ENCODE measurements around the gene MRPL33. TPM values are rescaled to one million over a fixed set of nuclear protein-coding genes. Genes with fewer than 3 reads are reported as not detected.

Gene MRPL33
- total RNA-seq, 1 donor from 2014 or later, result 53.5 TPM

DNA sequence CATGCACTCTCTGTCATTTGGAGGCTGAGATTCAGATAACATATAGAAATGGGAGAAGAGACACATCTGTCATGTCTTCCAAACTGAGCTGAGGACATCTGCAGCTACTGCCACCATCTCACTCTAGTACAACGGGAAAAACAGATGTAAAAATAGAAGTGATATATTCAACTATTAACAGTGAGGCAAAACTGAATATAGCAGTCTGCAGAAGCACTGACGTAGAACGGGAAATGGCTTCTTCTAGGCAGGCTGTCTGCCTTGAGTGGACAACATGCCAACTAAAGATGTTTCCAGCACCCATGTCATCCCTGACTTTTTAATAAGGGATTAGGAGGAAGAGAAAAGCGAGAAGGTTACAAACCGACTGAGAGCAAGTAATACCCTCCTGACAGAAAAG lies 51.6 kb downstream of the MRPL33 start:
- no peaks in the 10 kb centered on the region for H3K4me1 Mint-ChIP-seq
- TF ChIP-seq, protein P1, sequence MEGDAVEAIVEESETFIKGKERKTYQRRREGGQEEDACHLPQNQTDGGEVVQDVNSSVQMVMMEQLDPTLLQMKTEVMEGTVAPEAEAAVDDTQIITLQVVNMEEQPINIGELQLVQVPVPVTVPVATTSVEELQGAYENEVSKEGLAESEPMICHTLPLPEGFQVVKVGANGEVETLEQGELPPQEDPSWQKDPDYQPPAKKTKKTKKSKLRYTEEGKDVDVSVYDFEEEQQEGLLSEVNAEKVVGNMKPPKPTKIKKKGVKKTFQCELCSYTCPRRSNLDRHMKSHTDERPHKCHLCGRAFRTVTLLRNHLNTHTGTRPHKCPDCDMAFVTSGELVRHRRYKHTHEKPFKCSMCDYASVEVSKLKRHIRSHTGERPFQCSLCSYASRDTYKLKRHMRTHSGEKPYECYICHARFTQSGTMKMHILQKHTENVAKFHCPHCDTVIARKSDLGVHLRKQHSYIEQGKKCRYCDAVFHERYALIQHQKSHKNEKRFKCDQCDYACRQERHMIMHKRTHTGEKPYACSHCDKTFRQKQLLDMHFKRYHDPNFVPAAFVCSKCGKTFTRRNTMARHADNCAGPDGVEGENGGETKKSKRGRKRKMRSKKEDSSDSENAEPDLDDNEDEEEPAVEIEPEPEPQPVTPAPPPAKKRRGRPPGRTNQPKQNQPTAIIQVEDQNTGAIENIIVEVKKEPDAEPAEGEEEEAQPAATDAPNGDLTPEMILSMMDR (conservative IDR thresholded peaks at IDR 0.05), result no peak
- no peak for DNase-seq (ENCODE audit: low read depth, low spot score)
- H3K27ac Mint-ChIP-seq (ENCODE audit: unreplicated experiment), result no peak overlapping the region
- H3K4me3 Mint-ChIP-seq, result no peak overlapping the region
- peaks cover 2% of the 10 kb centered on the region for H3K36me3 Mint-ChIP-seq (ENCODE audit: low read depth)
- no peaks in the 10 kb centered on the region for H3K27me3 Mint-ChIP-seq (ENCODE audit: low read depth)
- peaks cover 11% of the 10 kb centered on the region for H3K9me3 Mint-ChIP-seq

DNA sequence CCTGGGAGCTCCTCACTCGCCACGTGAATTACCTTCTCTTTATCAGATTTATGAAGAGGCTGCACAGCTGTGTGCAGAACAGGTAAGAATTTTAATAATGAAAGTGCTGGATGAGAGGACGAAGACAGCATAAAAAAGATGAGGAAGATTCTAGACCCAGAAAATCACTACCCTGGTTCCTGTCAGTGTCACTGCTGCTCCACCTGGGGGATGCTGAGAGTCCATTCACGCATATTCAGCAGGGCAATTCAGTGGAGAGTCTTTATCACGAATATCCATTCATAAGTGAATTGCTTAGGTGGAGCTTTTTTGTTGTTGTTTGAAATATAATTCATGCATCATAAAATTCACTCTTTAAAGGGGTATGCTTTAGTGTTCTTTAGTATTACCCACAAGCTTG lies 52.0 kb downstream of the MRPL33 start:
- Mint-ChIP-seq H3K27ac (ENCODE audit: unreplicated experiment) (no peak overlapping the region), H3K4me3 (no peak overlapping the region), H3K27me3 (ENCODE audit: low read depth) (no peaks in the 10 kb centered on the region), H3K9me3 (peaks cover 9% of the 10 kb centered on the region), H3K36me3 (ENCODE audit: low read depth) (peaks cover 2% of the 10 kb centered on the region), H3K4me1 (no peaks in the 10 kb centered on the region)
- TF ChIP-seq, protein P1 (conservative IDR thresholded peaks at IDR 0.05), result no peak
- no peak for DNase-seq (ENCODE audit: low read depth, low spot score)

DNA sequence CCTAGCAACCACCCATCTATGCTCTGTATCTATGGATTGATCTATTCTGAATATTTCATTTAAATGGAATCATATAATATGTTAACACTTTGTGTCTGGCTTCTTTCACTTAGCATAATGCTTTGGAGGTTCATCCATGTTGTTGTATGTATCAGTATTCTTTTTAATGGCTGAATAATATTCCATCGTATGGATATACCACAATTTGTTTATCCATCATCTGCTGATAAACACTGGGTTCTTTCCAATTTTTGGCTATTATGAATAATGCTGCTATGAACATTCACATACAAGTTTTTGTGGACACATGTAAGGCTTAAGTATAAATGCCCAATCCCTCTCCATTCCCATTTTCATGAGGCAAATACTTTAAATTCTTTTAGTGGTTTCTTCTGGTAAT lies 52.9 kb downstream of the MRPL33 start:
- DNase-seq (ENCODE audit: low read depth, low spot score), result no peak
- H3K27me3 Mint-ChIP-seq (ENCODE audit: low read depth), result no peaks in the 10 kb centered on the region
- no peak overlapping the region for H3K27ac Mint-ChIP-seq (ENCODE audit: unreplicated experiment)
- peaks cover 9% of the 10 kb centered on the region for H3K9me3 Mint-ChIP-seq
- no peak overlapping the region for H3K4me3 Mint-ChIP-seq
- TF ChIP-seq, protein P1 (conservative IDR thresholded peaks at IDR 0.05), result no peak
- H3K36me3 Mint-ChIP-seq (ENCODE audit: low read depth), result peaks cover 2% of the 10 kb centered on the region
- no peaks in the 10 kb centered on the region for H3K4me1 Mint-ChIP-seq

DNA sequence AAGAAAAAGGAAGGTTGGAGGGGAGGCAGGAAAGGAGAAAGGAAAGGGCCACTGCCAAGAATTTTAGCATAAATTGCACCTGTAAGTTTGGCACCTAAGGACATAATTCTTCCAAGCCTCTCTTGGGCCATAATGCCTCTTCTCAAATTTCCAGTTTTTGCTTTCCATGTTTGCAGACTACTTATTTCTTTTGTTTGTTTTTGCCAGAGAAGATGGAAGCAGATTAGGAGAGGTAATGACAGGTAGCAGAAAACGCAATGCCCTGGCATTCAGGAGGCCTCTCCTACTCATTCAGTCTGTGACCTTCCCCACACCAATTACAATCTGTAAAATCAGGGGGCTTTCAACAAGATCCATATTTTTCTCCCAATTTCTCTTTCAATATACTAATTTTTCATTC lies 56.8 kb downstream of the MRPL33 start:
- Mint-ChIP-seq H3K36me3 (ENCODE audit: low read depth) (peaks cover 2% of the 10 kb centered on the region), H3K4me3 (no peak overlapping the region), H3K27ac (ENCODE audit: unreplicated experiment) (no peak overlapping the region), H3K9me3 (peaks cover 9% of the 10 kb centered on the region), H3K27me3 (ENCODE audit: low read depth) (no peaks in the 10 kb centered on the region), H3K4me1 (no peaks in the 10 kb centered on the region)
- TF ChIP-seq, protein P1 (conservative IDR thresholded peaks at IDR 0.05), result no peak
- DNase-seq (ENCODE audit: low read depth, low spot score), result no peak

Other genes with a start within 250 kb of the MRPL33 start
- 58.2 and 63.3 TPM in 2 replicates for gene ZNF512, start 188.7 kb upstream of the MRPL33 start, total RNA-seq
- gene CCDC121, start 142.7 kb upstream of the MRPL33 start, total RNA-seq, result 5.8 and 6.0 TPM in 2 replicates
- gene GPN1, start 142.7 kb upstream of the MRPL33 start, total RNA-seq, result 46.1 and 48.3 TPM in 2 replicates
- gene SUPT7L, start 108.1 kb upstream of the MRPL33 start, total RNA-seq, result 32.4 and 33.8 TPM in 2 replicates
- 19.0 and 19.1 TPM in 2 replicates for gene SLC4A1AP, start 107.8 kb upstream of the MRPL33 start, total RNA-seq
- gene RBKS, start 118.7 kb downstream of the MRPL33 start, total RNA-seq, result 0.79 and 0.86 TPM in 2 replicates
- 28.6 and 30.8 TPM in 2 replicates for gene BABAM2, start 119.0 kb downstream of the MRPL33 start, total RNA-seq

Measured in neural crest cell (in vitro differentiated cells).